VCaP (cell line): ENCODE results near the gene SYNPR.

Source experiments
- H3K27ac ChIP-seq: fragments of 450-650 bp; 2 replicates; pipeline ENCODE4 v1.5.1; 2017
- TF ChIP-seq, protein P1 (sequence below): fragments of 450-650 bp; conservative IDR thresholded peaks from 2 replicates; pipeline ENCODE4 v1.5.1; 2017; ENCODE audit warnings: mild to moderate bottlenecking, moderate library complexity

The SYNPR gene

DNA sequence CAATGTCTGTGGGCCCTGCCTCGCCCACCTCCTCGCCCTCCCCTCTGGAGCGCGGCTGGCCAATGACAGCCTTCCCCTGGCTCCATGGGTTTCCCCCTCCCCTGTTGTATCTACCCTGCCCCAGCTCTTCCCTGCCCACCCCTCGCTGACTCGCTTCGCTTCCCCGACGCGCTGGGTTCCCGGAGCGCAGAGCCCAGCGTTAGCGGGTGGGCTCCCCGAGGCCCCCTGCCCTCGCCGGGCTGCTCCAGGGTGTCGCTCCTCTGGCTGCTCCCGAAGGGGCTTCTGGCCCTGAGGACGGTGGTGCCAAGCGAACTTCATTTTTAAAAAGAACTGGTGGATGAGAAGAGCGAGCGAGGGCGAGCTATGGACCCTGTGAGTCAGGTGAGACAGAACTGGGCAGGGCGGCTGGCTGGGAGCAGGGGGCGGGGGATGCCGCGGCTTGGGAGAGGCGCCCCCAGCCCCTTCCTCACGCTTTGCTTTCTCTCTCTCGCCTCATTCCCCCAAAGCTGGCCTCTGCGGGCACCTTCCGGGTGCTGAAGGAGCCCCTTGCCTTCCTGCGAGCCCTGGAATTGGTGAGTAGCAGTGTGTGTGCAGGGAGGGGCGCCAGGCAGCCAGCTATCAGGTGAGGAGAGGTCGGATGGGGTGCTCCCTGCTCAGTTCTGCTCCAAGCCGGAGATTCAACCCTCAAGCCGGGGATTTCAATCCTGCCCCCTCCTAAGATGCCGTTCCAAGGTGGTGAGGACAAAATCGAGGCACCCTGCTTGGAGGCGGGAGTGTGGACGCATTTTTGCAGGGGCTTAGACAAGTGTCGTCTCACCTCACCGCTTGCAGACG, at the start of gene SYNPR:
TSS of gene SYNPR (plus strand) at position 138 of the 834 bp plus-strand sequence.
- TF ChIP-seq, protein P1, sequence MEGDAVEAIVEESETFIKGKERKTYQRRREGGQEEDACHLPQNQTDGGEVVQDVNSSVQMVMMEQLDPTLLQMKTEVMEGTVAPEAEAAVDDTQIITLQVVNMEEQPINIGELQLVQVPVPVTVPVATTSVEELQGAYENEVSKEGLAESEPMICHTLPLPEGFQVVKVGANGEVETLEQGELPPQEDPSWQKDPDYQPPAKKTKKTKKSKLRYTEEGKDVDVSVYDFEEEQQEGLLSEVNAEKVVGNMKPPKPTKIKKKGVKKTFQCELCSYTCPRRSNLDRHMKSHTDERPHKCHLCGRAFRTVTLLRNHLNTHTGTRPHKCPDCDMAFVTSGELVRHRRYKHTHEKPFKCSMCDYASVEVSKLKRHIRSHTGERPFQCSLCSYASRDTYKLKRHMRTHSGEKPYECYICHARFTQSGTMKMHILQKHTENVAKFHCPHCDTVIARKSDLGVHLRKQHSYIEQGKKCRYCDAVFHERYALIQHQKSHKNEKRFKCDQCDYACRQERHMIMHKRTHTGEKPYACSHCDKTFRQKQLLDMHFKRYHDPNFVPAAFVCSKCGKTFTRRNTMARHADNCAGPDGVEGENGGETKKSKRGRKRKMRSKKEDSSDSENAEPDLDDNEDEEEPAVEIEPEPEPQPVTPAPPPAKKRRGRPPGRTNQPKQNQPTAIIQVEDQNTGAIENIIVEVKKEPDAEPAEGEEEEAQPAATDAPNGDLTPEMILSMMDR: no peak
- H3K27ac ChIP-seq: peak within 1 kb of the TSS; percentile 2; the same call in 1 of the 2 replicates

DNA sequence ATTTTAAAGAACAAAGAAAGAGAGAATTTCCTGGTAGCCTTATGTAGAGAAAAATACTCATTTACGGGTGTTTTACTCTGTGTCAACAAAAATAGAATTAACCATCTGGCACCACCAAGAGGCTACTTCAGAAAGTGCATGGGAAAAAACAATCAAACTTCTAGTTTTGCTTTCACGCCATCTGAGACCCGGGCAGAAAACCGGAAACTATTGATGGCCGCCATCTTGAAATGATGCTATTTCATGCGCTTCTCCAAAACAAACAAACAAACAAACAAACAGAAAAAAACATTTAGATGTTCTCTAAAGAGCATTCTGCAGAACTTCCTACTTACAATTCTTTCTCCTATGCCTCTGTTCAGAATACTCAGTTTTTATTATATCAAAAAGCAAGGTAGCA, 49.4 kb upstream of the SYNPR start:
- no peak overlapping the region for H3K27ac ChIP-seq
- TF ChIP-seq, protein P1: peak; percentile 89

DNA sequence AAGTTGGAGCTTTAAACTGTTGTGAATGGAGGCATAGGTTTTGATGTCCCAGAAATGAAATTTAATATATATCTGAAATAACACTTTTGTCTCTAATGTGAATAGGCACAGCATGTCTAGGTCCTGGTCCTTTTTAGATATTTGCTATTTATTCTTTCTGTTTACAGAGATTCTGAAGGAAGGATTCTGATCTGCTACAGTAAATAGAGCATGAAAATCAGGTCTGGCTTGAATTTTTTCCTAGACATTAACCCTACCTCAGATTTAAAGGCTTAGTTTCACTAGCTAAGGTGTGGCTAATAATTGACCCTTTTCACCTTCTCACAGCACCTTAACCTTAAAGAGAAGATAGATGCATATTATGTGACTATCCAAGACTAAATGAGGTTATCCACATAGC, 48.0 kb upstream of the SYNPR start:
- peak overlapping the region; percentile 5; the same call in 1 of the 2 replicates for H3K27ac ChIP-seq
- TF ChIP-seq, protein P1: no peak

DNA sequence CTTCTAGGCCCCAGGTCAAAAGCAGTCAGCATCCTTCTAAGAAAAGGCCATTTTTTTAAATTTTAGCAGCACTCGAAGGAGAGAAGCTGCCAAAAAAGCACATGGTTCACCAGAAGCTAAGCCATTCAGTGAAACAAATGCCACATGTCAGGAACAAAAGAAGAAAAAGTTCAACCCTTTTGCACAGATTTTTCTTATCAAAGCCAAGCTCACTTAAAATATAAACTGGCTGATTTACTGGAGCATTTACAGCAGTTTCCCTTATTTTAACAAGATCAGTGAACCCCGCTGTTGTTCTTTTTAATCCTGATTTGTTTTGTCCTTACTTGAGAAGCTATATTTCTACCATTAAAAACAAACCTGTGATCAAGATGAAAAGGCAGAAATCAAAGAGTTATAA, 46.5 kb upstream of the SYNPR start:
- TF ChIP-seq, protein P1: no peak
- no peak overlapping the region for H3K27ac ChIP-seq

DNA sequence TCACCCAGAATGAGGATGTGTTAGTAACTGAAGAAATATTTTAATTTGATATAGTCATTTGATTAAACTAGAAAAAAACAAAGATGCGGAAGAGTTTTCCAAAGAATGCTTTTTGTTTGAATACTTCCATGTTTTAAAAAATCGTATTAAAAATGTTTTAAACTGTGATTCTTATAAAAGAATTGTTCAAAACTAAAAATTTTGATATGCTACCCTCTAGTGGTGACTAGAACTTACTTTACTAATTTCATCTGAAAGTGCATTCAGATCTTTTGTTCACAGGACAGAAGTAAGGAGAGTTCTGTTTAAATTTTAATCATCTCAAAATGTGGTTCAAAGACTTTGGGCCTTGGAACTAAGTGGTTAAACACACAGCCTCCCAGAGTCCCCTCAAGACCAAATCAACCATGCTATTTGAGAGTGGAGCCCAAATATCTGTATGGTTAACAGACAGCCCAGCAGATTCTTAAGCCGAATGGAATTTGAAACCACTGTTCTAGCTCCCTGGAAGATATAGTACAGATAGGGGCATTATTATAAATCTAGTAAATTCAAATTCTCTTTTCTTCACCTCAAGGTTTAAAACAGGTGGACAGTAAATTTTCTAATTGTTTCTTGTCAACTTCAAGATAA, 45.2 kb upstream of the SYNPR start:
- TF ChIP-seq, protein P1: peak; percentile 69
- no peak overlapping the region for H3K27ac ChIP-seq

DNA sequence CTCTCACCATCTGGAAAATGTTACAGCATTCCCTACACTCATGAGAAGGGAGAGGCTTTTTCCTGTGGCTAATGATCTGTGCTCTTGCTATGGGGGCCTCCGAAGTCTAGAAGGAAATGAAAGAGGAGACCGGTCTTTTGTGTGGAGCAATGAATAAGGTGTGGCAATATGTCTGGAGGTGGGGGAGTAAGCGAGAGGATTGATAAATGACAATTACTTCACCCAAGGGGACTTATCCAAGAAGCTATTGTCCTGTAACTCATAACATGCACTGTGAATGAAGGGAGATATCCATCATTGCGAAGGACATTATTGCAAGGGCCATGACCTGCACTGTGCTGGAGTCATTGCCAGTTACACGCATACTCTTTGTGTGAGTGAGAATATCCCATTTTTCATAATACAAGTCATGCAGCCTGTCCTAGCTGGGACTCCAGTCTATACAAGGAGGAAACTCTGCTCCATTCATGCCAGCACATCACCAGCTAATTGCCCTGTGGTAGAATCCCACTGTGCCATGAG, 37.7 kb upstream of the SYNPR start:
- TF ChIP-seq, protein P1: no peak
- H3K27ac ChIP-seq: no peak overlapping the region

DNA sequence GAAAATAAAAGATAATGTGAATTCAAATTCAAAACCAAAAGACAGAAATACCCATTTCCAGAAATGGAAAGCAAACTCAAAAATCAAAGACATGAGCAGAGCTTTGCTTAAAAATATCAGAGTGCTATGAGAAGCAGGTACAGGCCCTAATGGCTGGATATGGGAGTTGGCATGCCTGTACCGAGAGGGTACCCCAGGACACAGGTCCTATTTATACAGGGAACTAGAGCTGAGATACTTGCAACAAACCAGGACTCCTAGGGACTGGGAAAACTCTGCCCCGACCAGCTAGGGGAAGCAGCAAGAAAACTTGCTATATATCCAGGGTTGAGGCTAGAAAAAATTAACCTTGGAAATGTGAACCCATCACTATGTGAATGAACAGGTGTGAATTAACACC, 36.0 kb upstream of the SYNPR start:
- H3K27ac ChIP-seq: no peak overlapping the region
- TF ChIP-seq, protein P1: no peak
